Measurements from ENCODE around the gene ZBTB7C.

ZBTB7C gene

DNA sequence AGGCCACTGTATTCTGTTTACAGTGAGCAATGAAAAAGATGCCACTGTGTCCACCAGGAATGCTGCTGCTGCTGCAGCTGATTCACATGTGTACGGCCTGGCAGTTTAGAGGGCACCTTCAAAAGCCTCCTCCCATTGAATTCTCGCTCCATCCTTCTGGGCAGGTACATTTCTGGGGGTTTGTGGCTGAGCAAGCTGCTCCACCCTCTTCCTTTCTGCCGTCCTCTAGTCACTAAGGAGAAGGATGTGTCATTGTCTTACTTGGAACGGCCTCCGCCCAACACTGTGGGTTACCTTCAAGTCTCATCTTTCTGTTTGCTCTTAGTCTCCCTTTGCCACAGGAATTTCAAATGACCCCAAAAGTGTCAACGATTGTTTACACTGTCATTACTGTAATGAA lies 182.0 kb downstream of the ZBTB7C start:
- H3K4me3 ChIP-seq (replicated peaks; ENCODE audit: low read depth, low read length): no peak overlapping the region
- DNase-seq (ENCODE audit: low read depth): no peak
- TF ChIP-seq, protein P1, sequence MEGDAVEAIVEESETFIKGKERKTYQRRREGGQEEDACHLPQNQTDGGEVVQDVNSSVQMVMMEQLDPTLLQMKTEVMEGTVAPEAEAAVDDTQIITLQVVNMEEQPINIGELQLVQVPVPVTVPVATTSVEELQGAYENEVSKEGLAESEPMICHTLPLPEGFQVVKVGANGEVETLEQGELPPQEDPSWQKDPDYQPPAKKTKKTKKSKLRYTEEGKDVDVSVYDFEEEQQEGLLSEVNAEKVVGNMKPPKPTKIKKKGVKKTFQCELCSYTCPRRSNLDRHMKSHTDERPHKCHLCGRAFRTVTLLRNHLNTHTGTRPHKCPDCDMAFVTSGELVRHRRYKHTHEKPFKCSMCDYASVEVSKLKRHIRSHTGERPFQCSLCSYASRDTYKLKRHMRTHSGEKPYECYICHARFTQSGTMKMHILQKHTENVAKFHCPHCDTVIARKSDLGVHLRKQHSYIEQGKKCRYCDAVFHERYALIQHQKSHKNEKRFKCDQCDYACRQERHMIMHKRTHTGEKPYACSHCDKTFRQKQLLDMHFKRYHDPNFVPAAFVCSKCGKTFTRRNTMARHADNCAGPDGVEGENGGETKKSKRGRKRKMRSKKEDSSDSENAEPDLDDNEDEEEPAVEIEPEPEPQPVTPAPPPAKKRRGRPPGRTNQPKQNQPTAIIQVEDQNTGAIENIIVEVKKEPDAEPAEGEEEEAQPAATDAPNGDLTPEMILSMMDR (IDR thresholded peaks at IDR 0.05; ENCODE audit: low read length, missing control alignments): no peak

- no peak overlapping the region for H3K4me3 ChIP-seq (replicated peaks; ENCODE audit: low read depth, low read length)
- TF ChIP-seq, protein P1 (IDR thresholded peaks at IDR 0.05; ENCODE audit: low read length, missing control alignments): no peak
- DNase-seq (ENCODE audit: low read depth): no peak
Observed at GRCh38 chr18:48226401-48226800, 182.8 kb downstream of the ZBTB7C start.

DNA sequence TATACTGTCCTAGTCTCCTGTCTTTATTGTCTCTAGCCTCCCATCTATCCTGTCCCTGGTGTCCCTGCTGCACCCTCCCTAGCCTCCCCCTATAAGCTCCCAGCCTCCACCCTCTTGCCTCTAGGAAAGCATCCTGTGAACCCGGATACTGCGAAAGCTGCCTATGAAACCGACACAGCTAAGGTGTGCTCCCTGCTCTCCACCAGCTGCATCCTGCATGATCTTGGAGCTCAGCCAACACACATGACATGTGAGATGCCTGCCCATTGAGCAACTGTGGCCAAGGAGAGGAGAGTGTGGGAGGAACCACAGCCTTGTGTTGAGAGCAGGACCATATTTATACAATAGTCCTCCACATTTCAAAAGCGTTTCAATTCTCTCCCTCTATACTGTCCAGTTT lies 187.1 kb downstream of the ZBTB7C start:
- TF ChIP-seq, protein P1 (IDR thresholded peaks at IDR 0.05; ENCODE audit: low read length, missing control alignments): no peak
- no peak overlapping the region for H3K4me3 ChIP-seq (replicated peaks; ENCODE audit: low read depth, low read length)
- DNase-seq (ENCODE audit: low read depth): peak; percentile 80

DNA sequence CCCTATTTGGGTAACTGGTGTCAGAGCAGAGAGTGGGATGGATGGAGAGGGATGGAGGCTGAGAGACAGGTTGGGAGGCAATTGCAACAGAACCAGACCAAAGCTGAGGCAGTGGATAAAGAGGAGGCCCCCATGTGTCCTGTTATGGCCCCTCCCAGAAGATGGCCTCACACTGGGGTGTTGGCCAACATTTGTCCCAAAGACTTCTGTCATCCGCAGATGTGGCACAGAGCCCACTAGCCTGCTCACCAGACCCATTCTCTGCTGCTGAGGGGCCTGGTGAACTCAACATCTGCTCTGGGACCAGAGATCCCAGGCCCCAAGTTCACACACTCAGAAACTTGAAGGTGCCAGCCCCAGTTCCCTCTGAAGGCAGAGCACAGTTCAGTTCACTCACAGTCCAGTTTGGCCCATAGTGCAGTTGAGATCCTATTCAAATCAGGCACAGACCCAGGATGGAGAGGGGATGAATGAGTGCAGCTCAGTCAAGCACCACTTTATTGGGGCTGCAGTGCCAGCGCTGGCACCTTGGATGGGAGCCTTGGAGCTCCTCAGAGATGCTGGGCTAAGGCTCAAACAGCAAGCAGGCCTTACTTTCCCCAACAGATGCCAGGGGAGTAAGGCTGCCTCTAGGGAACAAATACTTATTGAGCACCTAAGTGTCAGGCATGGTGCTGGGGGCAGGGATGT lies 189.2 kb downstream of the ZBTB7C start:
- DNase-seq (ENCODE audit: low read depth): no peak
- H3K4me3 ChIP-seq (replicated peaks; ENCODE audit: low read depth, low read length): no peak overlapping the region
- TF ChIP-seq, protein P1 (IDR thresholded peaks at IDR 0.05; ENCODE audit: low read length, missing control alignments): no peak

GRCh38 chr18:48219037-48219809 lies 190.0 kb downstream of the ZBTB7C start:
- no peak overlapping the region for H3K4me3 ChIP-seq (replicated peaks; ENCODE audit: low read depth, low read length)
- DNase-seq (ENCODE audit: low read depth): no peak
- TF ChIP-seq, protein P1 (IDR thresholded peaks at IDR 0.05; ENCODE audit: low read length, missing control alignments): no peak

DNA sequence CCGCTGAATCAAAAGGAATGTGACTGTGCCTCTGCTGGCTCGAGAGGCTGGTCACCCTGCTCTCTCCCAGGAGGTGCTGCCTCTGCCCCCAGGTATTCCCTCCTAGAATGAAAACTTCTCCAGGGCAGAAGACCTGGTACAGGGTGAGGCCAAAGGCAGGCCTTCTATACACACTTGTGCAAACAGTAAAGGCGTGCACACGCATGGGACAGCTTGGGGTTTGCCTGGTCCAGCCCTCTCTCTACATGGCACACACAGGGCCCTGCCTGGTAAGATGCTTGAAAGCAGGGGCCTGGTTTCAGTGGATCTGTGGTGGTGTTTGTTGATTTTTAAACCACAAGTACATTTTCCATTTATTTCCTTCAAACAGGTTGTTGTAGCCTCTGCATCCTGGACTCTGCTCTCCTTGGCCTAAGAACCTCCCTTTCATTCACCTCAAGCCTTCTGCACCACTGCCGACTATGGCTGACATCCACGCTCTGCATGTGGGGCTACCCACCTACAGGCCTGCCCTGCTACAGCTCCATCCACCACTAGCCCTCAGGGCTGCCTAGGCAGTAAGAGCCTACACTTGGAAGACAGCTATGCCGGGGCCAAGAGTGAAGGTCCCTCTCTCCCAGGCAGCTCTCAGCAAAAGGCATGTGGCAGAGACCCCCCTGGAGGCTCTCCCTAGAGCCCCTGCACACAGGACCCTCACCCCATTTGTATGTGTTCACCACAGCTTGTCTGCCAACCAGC lies 190.7 kb downstream of the ZBTB7C start:
- TF ChIP-seq, protein P1 (IDR thresholded peaks at IDR 0.05; ENCODE audit: low read length, missing control alignments): no peak
- no peak overlapping the region for H3K4me3 ChIP-seq (replicated peaks; ENCODE audit: low read depth, low read length)
- DNase-seq (ENCODE audit: low read depth): no peak

Data from fibroblast of pulmonary artery (primary cell).